Left ventricle myocardium inferior (tissue), 1 donor: ENCODE measurements around the gene TMEM117. TPM values are rescaled to one million over a fixed set of nuclear protein-coding genes. Genes with fewer than 3 reads are reported as not detected.

Experiments
- DNase-seq: peaks from one replicate; pipeline ENCODE4 v3.0.0-alpha.2; 2020
- H3K27ac ChIP-seq: fragments of 200-600 bp; replicated peaks from 2 replicates; pipeline ENCODE4 v1.8.0; 2021
- H3K27me3 ChIP-seq: fragments of 200-600 bp; 2 replicates; pipeline ENCODE4 v1.8.0; 2021; ENCODE audit warnings: low read depth
- H3K36me3 ChIP-seq: fragments of 200-600 bp; 2 replicates; pipeline ENCODE4 v1.8.0; 2021
- H3K4me1 ChIP-seq: fragments of 200-600 bp; 2 replicates; pipeline ENCODE4 v1.8.0; 2021
- H3K4me3 ChIP-seq: fragments of 200-600 bp; 2 replicates; pipeline ENCODE4 v1.8.0; 2021; ENCODE audit warnings: mild to moderate bottlenecking, moderate library complexity
- H3K9me3 ChIP-seq: fragments of 200-600 bp; replicated peaks from 2 replicates; pipeline ENCODE4 v1.8.0; 2021
- intact Hi-C: fragments of 100-400 bp; cut with micrococcal nuclease; formaldehyde crosslinking; loops from one replicate; pipeline ENCODE4 v1.11.0; 2022
- total RNA-seq: library from RNA; stranded (reverse); fragmentation: NEBNext Ultra II Directional; extraction: Animal tissue kit (Norgen Biotek cat#: 25700); gene quantifications from one replicate; pipeline ENCODE4 v1.2.1, GENCODE V29; 2021
- TF ChIP-seq, protein P1 (sequence below): fragments of 200-600 bp; IDR thresholded peaks from 2 replicates; pipeline ENCODE4 v1.8.0; 2021; ENCODE audit warnings: antibody characterized with exemption, mild to moderate bottlenecking, borderline replicate concordance
- donor health status: DM: no; HTN: yes; CAD: no; lungs with severe emphysema.

TMEM117 gene
- total RNA-seq, 1 donor from 2014 or later = 6.7 TPM

DNA sequence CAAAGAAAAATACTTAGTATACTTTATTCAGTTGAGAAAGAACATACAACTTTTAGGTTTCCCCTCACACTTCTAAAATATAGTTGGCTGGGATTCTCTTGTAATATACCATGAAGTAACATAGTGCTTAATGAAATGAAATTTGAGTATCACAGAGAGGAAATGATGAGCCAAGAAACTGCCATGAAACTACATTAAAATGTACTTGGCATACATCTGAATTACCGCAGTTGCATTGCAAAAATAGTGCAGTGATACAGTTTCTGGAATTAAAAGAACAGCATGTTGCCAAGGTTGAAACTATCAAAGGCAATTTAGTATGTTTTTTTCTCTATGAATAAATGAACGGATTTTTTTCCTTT lies 389.2 kb downstream of the TMEM117 start:
- peaks cover 36% of the 10 kb centered on the region for H3K4me1 ChIP-seq
- no peak overlapping the region for H3K4me3 ChIP-seq
- no peak overlapping the region for H3K27ac ChIP-seq
- intact Hi-C loops = no loop called here
- TF ChIP-seq, protein P1, sequence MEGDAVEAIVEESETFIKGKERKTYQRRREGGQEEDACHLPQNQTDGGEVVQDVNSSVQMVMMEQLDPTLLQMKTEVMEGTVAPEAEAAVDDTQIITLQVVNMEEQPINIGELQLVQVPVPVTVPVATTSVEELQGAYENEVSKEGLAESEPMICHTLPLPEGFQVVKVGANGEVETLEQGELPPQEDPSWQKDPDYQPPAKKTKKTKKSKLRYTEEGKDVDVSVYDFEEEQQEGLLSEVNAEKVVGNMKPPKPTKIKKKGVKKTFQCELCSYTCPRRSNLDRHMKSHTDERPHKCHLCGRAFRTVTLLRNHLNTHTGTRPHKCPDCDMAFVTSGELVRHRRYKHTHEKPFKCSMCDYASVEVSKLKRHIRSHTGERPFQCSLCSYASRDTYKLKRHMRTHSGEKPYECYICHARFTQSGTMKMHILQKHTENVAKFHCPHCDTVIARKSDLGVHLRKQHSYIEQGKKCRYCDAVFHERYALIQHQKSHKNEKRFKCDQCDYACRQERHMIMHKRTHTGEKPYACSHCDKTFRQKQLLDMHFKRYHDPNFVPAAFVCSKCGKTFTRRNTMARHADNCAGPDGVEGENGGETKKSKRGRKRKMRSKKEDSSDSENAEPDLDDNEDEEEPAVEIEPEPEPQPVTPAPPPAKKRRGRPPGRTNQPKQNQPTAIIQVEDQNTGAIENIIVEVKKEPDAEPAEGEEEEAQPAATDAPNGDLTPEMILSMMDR = no peak
- H3K36me3 ChIP-seq = no peaks in the 10 kb centered on the region
- DNase-seq = no peak
- no peaks in the 10 kb centered on the region for H3K27me3 ChIP-seq
- H3K9me3 ChIP-seq = no peaks in the 10 kb centered on the region

DNA sequence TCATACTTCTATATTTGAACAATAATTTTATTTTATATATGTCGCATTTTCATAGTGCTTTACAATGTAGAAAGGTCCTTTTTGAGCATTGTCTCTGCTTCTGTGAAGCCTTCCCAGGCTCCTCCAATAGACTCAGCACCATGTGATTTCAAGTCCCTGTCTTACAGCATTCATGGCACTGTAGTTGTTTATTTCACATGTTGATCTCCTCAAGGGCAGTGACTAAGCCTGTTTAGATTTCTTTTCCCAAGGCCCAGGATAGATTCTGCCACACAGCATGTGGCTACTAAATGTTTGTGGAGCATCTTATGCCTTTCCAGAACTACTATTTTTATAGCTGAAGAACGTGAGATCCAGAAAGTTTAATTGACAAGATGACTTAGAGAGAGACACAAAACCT lies 391.7 kb downstream of the TMEM117 start:
- Histone ChIP-seq H3K27ac (no peak overlapping the region), H3K27me3 (no peaks in the 10 kb centered on the region), H3K36me3 (no peaks in the 10 kb centered on the region), H3K9me3 (no peaks in the 10 kb centered on the region), H3K4me3 (no peak overlapping the region), H3K4me1 (peaks cover 36% of the 10 kb centered on the region)
- TF ChIP-seq, protein P1 = no peak
- intact Hi-C loops = no loop called here
- no peak for DNase-seq

- Histone ChIP-seq H3K27me3 (no peaks in the 10 kb centered on the region), H3K4me1 (peaks cover 20% of the 10 kb centered on the region), H3K36me3 (no peaks in the 10 kb centered on the region), H3K27ac (no peak overlapping the region), H3K4me3 (no peak overlapping the region), H3K9me3 (no peaks in the 10 kb centered on the region)
- no peak for DNase-seq
- intact Hi-C loops = no loop called here
- TF ChIP-seq, protein P1 = no peak
Measured at GRCh38 chr12:44229846-44230245, 394.0 kb downstream of the TMEM117 start.

GRCh38 chr12:44235674-44236073 lies 399.8 kb downstream of the TMEM117 start:
- H3K27me3 ChIP-seq = no peaks in the 10 kb centered on the region

GRCh38 chr12:44240186-44240585 lies 404.3 kb downstream of the TMEM117 start:
- Histone ChIP-seq H3K36me3 (no peaks in the 10 kb centered on the region), H3K9me3 (peaks cover 5% of the 10 kb centered on the region), H3K27ac (no peak overlapping the region), H3K27me3 (no peaks in the 10 kb centered on the region), H3K4me3 (no peak overlapping the region), H3K4me1 (no peaks in the 10 kb centered on the region)
- intact Hi-C loops = no loop called here
- no peak for DNase-seq
- TF ChIP-seq, protein P1 = no peak

More at GRCh38 chr12:44235674-44236073, 399.8 kb downstream of the TMEM117 start:
- intact Hi-C loops = no loop called here
- TF ChIP-seq, protein P1 = no peak
- no peaks in the 10 kb centered on the region for H3K4me1 ChIP-seq
- no peak overlapping the region for H3K4me3 ChIP-seq
- H3K9me3 ChIP-seq = no peaks in the 10 kb centered on the region
- no peaks in the 10 kb centered on the region for H3K36me3 ChIP-seq
- no peak for DNase-seq
- H3K27ac ChIP-seq = no peak overlapping the region

DNA sequence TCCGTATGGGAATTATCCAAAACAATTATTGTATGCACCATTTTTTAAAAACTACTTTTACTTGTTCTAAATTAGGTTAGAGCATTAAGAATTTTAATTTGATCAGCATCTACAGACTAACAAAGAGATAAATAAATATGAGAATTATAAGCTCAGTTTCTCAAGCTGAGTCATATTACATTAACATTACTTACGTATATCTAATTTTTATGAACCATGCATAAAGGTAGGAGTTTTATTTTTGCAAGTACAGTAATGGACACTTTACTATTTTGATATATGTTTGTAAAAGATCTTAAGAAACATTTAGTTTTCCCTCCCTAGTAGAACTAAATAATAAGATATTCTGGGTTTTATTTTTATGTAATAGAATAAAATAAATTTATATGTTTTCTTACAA lies 410.1 kb downstream of the TMEM117 start:
- H3K9me3 ChIP-seq = peaks cover 14% of the 10 kb centered on the region
- H3K27ac ChIP-seq = no peak overlapping the region
- intact Hi-C loops = no loop called here
- H3K4me1 ChIP-seq = no peaks in the 10 kb centered on the region
- no peaks in the 10 kb centered on the region for H3K36me3 ChIP-seq
- TF ChIP-seq, protein P1 = no peak
- H3K4me3 ChIP-seq = no peak overlapping the region
- DNase-seq = no peak
- no peaks in the 10 kb centered on the region for H3K27me3 ChIP-seq
